H1 (cell line): ENCODE data around the gene TSC1. TPM values are rescaled to one million over a fixed set of nuclear protein-coding genes. Genes with fewer than 3 reads are reported as not detected.

Source experiments
- CTCF ChIA-PET: fragments of 300-600 bp; sonication (Branson Sonifier 250); formaldehyde crosslinking; loops from one replicate; lab custom pipeline; 2021; ENCODE audit not compliant: partially characterized antibody; lab: Charles Lee
- POLR2A ChIA-PET: fragments of 300-600 bp; sonication (Branson Sonifier 250); formaldehyde crosslinking; loops from one replicate; lab custom pipeline; 2021; ENCODE audit warnings: inconsistent platforms; ENCODE audit not compliant: partially characterized antibody; lab: Charles Lee
- DNase-seq, 2 experiments: peaks; one replicate each; pipeline versions ENCODE4 v3.0.0 to v3.0.0-alpha.2; 2010 to 2022; ENCODE audit warnings: low spot score in 2 of 2, low read depth in 1 of 2, mixed read lengths in 1 of 2
- FAIRE-seq: peaks from 2 replicates; lab custom pipeline; 2011; peaks lifted over from hg19 to GRCh38; lab: Jason Lieb, UNC
- H2AFZ ChIP-seq: 2 replicates; pipeline ENCODE4 v1.8.1; 2012; ENCODE audit warnings: low read length, inconsistent platforms
- H2AK5ac ChIP-seq: 2 replicates; pipeline ENCODE4 v1.6.1; 2013; ENCODE audit warnings: low read depth, low read length
- H2BK120ac ChIP-seq: replicated peaks from 2 replicates; pipeline ENCODE3; 2013; ENCODE audit warnings: low read depth, low read length, inconsistent platforms
- H2BK12ac ChIP-seq: 2 replicates; pipeline ENCODE4 v1.6.1; 2013; ENCODE audit warnings: low read depth, low read length
- H2BK15ac ChIP-seq: 2 replicates; pipeline ENCODE4 v1.6.1; 2013; ENCODE audit warnings: low read length
- H2BK20ac ChIP-seq: 2 replicates; pipeline ENCODE4 v1.6.1; 2013; ENCODE audit warnings: low read length
- H2BK5ac ChIP-seq: 2 replicates; pipeline ENCODE4 v1.6.1; 2013; ENCODE audit warnings: low read depth, low read length
- H3K14ac ChIP-seq: 2 replicates; pipeline ENCODE4 v1.6.1; 2013; ENCODE audit warnings: inconsistent platforms; ENCODE audit not compliant: insufficient read length
- H3K18ac ChIP-seq: 2 replicates; pipeline ENCODE4 v1.6.1; 2013; ENCODE audit warnings: low read length; ENCODE audit errors: extremely low read depth
- H3K23ac ChIP-seq: 2 replicates; pipeline ENCODE4 v1.6.1; 2013; ENCODE audit warnings: inconsistent platforms; ENCODE audit not compliant: insufficient read length
- H3K23me2 ChIP-seq: 2 replicates; pipeline ENCODE4 v1.6.1; 2013; ENCODE audit warnings: low read depth, low read length
- H3K27ac ChIP-seq: 2 replicates; pipeline ENCODE4 v1.6.1; 2011; ENCODE audit warnings: low read depth, low read length, inconsistent platforms
- H3K27me3 ChIP-seq, 4 experiments: replicated peaks in 1 of 4; 1 replicate in 1 of 4; 2 replicates in 3 of 4; pipeline versions ENCODE4 v1.6.1 to v1.8.1; 2011 to 2013; ENCODE audit warnings: low read length in 3 of 4, mild to moderate bottlenecking in 3 of 4, inconsistent platforms in 2 of 4, mixed read lengths in 2 of 4, moderate library complexity in 1 of 4; ENCODE audit not compliant: control insufficient read depth in 3 of 4, insufficient read depth in 3 of 4; ENCODE audit errors: extremely low read depth in 1 of 4
- H3K36me3 ChIP-seq, 4 experiments: 2 replicates each; pipeline versions ENCODE4 v1.6.1 to v1.8.1; 2011 to 2013; ENCODE audit warnings: mild to moderate bottlenecking in 4 of 4, low read length in 3 of 4, moderate library complexity in 2 of 4, control low read depth in 1 of 4, inconsistent platforms in 1 of 4; ENCODE audit not compliant: insufficient read depth in 4 of 4, control insufficient read depth in 2 of 4
- H3K4ac ChIP-seq: replicated peaks from 2 replicates; pipeline ENCODE3; 2013; ENCODE audit warnings: low read length, low read depth, mixed read lengths, inconsistent platforms; ENCODE audit not compliant: insufficient read length
- H3K4me1 ChIP-seq, 4 experiments: replicated peaks in 1 of 4; 1 replicate in 1 of 4; 2 replicates in 3 of 4; pipeline versions ENCODE4 v1.6.1 to v1.8.1; 2011 to 2013; ENCODE audit warnings: low read length in 3 of 4, inconsistent platforms in 2 of 4, mixed read lengths in 1 of 4; ENCODE audit not compliant: insufficient read depth in 4 of 4, control insufficient read depth in 3 of 4
- H3K4me2 ChIP-seq, 2 experiments: 2 replicates each; pipeline versions ENCODE4 v1.6.1 to v1.8.1; 2011 to 2013; ENCODE audit warnings: low read depth in 2 of 2, low read length in 2 of 2, control low read depth in 1 of 2, inconsistent platforms in 1 of 2, mild to moderate bottlenecking in 1 of 2; ENCODE audit not compliant: insufficient read depth in 1 of 2
- H3K4me3 ChIP-seq, 4 experiments: fragments of 200-600, 300-600 bp in 1 of 4; sonication (generic), shearing (Covaris generic), sonication (Bioruptor Twin) in 1 of 4; 2 replicates each; pipeline versions ENCODE4 v1.5.1 to v1.8.1; 2011 to 2016; ENCODE audit warnings: low read length in 4 of 4, low read depth in 3 of 4, control low read depth in 2 of 4, inconsistent platforms in 2 of 4, mild to moderate bottlenecking in 2 of 4, mixed read lengths in 1 of 4, moderate library complexity in 1 of 4; ENCODE audit not compliant: insufficient read depth in 2 of 4; ENCODE audit errors: extremely low read depth in 1 of 4
- H3K56ac ChIP-seq: replicated peaks from 2 replicates; pipeline ENCODE3; 2013; ENCODE audit warnings: low read depth, mild to moderate bottlenecking, mixed read lengths, low read length, inconsistent platforms; ENCODE audit not compliant: insufficient read length
- H3K79me1 ChIP-seq: 2 replicates; pipeline ENCODE4 v1.6.1; 2013; ENCODE audit warnings: low read depth, low read length, control low read depth
- H3K79me2 ChIP-seq, 2 experiments: 2 replicates each; pipeline versions ENCODE4 v1.6.1 to v1.8.1; 2012 to 2013; ENCODE audit warnings: low read length in 2 of 2, mild to moderate bottlenecking in 2 of 2, inconsistent platforms in 1 of 2; ENCODE audit not compliant: insufficient read depth in 2 of 2, control insufficient read depth in 1 of 2
- H3K9ac ChIP-seq, 4 experiments: replicated peaks in 1 of 4; 1 replicate in 1 of 4; 2 replicates in 3 of 4; pipeline versions ENCODE4 v1.6.1 to v1.8.1; 2011 to 2013; ENCODE audit warnings: low read depth in 3 of 4, low read length in 3 of 4, control low read depth in 2 of 4, mild to moderate bottlenecking in 2 of 4, moderate library complexity in 2 of 4, inconsistent platforms in 1 of 4; ENCODE audit errors: extremely low read depth in 1 of 4
- H3K9me3 ChIP-seq, 2 experiments: 2 replicates each; pipeline versions ENCODE4 v1.6.1 to v1.8.1; 2012 to 2013; ENCODE audit warnings: mild to moderate bottlenecking in 2 of 2, moderate library complexity in 2 of 2, control low read depth in 1 of 2, inconsistent platforms in 1 of 2, low read depth in 1 of 2, low read length in 1 of 2, mixed read lengths in 1 of 2; ENCODE audit not compliant: insufficient read depth in 2 of 2
- H4K20me1 ChIP-seq, 2 experiments: replicated peaks in 1 of 2; 2 replicates each; pipeline versions ENCODE3 to v1.8.1; 2011 to 2013; ENCODE audit warnings: inconsistent platforms in 2 of 2, low read length in 2 of 2, mild to moderate bottlenecking in 1 of 2; ENCODE audit not compliant: insufficient read depth in 2 of 2, control insufficient read depth in 1 of 2
- H4K5ac ChIP-seq: 2 replicates; pipeline ENCODE4 v1.6.1; 2013; ENCODE audit warnings: low read length, low read depth, mixed read lengths, inconsistent platforms; ENCODE audit not compliant: insufficient read length
- H4K8ac ChIP-seq: 2 replicates; pipeline ENCODE4 v1.8.0; 2013; ENCODE audit warnings: mild to moderate bottlenecking, moderate library complexity, low read length, inconsistent platforms; ENCODE audit not compliant: insufficient read depth; ENCODE audit errors: extremely low read depth
- H4K91ac ChIP-seq: replicated peaks from 2 replicates; pipeline ENCODE3; 2013; ENCODE audit warnings: low read length, mixed read lengths, inconsistent platforms; ENCODE audit not compliant: insufficient read length
- ASH2L ChIP-seq: fragments of 200-600, 300-600 bp; sonication (generic); IDR thresholded peaks from one replicate; pipeline ENCODE4 v1.7.1; 2017; ENCODE audit warnings: low read length
- EGR1 ChIP-seq: IDR thresholded peaks from 2 replicates; pipeline ENCODE4 v1.6.1; 2011; ENCODE audit warnings: low read depth, low read length, borderline replicate concordance
- EP300 ChIP-seq, 2 experiments: IDR thresholded peaks; 1 replicate in 1 of 2; 2 replicates in 1 of 2; pipeline ENCODE4 v1.6.1; 2011 to 2012; ENCODE audit warnings: low read depth in 2 of 2, low read length in 2 of 2, mild to moderate bottlenecking in 2 of 2, borderline replicate concordance in 1 of 2, inconsistent platforms in 1 of 2, moderate library complexity in 1 of 2
- FOSL1 ChIP-seq: IDR thresholded peaks from 2 replicates; pipeline ENCODE4 v1.6.1; 2011; ENCODE audit warnings: mild to moderate bottlenecking, low read depth, low read length, moderate library complexity; ENCODE audit not compliant: insufficient read depth
- KDM4A ChIP-seq: IDR thresholded peaks from one replicate; pipeline ENCODE4 v1.7.1; 2012; ENCODE audit warnings: low read depth, mild to moderate bottlenecking, moderate library complexity, low read length, inconsistent platforms; ENCODE audit not compliant: severe bottlenecking
- RAD21 ChIP-seq, 2 experiments: IDR thresholded peaks in 1 of 2; conservative IDR thresholded peaks in 1 of 2; 2 replicates each; pipeline ENCODE4 v1.6.1; 2011; ENCODE audit warnings: low read depth in 2 of 2, low read length in 2 of 2, improper control_type of control experiment in 1 of 2, inconsistent platforms in 1 of 2, mild to moderate bottlenecking in 1 of 2, moderate library complexity in 1 of 2
- SIN3A ChIP-seq, 2 experiments: IDR thresholded peaks in 1 of 2; conservative IDR thresholded peaks in 1 of 2; 2 replicates each; pipeline ENCODE4 v1.6.1; 2011 to 2012; ENCODE audit warnings: low read length in 2 of 2, improper control_type of control experiment in 1 of 2, low read depth in 1 of 2, mild to moderate bottlenecking in 1 of 2
- SP4 ChIP-seq: IDR thresholded peaks from 2 replicates; pipeline ENCODE4 v1.6.1; 2012; ENCODE audit warnings: low read length, inconsistent platforms
- WGBS, 2 experiments: shearing (Covaris generic) in 1 of 2; methylation state at CpG; one replicate each; pipeline versions ENCODE4 v1.1.6 to v1.1.7; 2013 to 2015; ENCODE audit warnings: low lambda C conversion rate in 2 of 2, mixed read lengths in 2 of 2, inconsistent platforms in 1 of 2, low coverage in 1 of 2, missing lambda C conversion rate in 1 of 2; ENCODE audit not compliant: insufficient replicate concordance in 2 of 2, insufficient coverage in 1 of 2, insufficient read length in 1 of 2; ENCODE audit errors: extremely low coverage in 1 of 2, missing lambda C conversion rate in 1 of 2; 5-methylcytosine and 5-hydroxymethylcytosine counted together
- polyA plus RNA-seq, 7 experiments: library from polyadenylated mRNA; depleted of rRNA in 3 of 7; stranded (reverse) in 5 of 7; unstranded in 2 of 7; fragments of >200 nt in 5 of 7; fragments of 200-250 nt in 2 of 7; gene quantifications; 1 replicate in 5 of 7; 2 replicates in 1 of 7; 4 replicates in 1 of 7; pipeline versions ENCODE4 v1.2.1 to v1.2.3, GENCODE V29; 2011 to 2013; ENCODE audit warnings: missing spikeins in 2 of 7, mixed read lengths in 2 of 7
- total RNA-seq: library from RNA; stranded (reverse); fragmentation: NEBNext Ultra II Directional; extraction: Animal tissue kit (Norgen Biotek cat#: 25700); gene quantifications from 2 replicates; pipeline ENCODE4 v1.2.1, GENCODE V29; 2021

TSC1 gene
- total and polyA plus RNA-seq, 2 of the 8 experiments (the other 6 are each of a cell fraction or from before 2014, with no cell fraction given) = 37.2 to 46.0 TPM

DNA sequence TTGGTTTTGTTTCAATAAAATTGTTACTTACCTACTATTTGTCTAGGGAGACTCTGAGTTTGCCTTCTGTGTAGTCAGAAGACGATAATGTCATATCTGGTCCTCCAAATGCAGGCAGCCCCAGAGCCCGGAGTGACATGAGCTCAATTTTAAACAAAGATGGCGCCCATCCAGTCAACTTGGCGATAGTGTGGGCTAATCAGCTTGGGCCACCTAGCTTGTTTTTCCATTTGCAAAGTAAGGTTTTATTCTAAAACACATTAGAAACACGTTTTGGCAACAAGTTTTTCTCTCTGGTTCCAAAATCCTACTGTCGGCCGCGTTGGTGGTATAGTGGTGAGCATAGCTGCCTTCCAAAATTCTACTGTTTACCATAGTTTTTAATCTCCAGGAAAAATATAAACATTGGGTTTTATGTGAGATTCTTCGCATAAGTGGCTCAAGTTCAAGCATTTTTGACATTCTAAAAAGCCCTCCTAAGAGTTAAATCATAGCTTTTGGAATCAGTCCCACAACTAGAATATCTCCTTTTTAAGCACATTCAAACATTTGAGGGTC is 13.2 kb downstream of the TSC1 start:
- no peak for FAIRE-seq
- CTCF ChIA-PET = interaction anchor here (0.7 to 1.7 kb wide), 3 partner anchors 26 to 237 kb away, joined by 3 to 4 read pairs (median 3); no protein-coding TSS in a partner anchor
- H2BK12ac ChIP-seq = no peak overlapping the region

More for the DNA sequence above, 13.2 kb downstream of the TSC1 start:
- Histone ChIP-seq H3K23me2 (no peaks in the 10 kb centered on the region), H3K4me2 (no peak overlapping the region), H2AK5ac (no peak overlapping the region), H3K27ac (no peak overlapping the region), H3K18ac (no peak overlapping the region), H2AFZ (no peak overlapping the region), H3K9me3 (no peaks in the 10 kb centered on the region), H4K91ac (no peak overlapping the region), H3K9ac (no peak overlapping the region), H2BK20ac (no peak overlapping the region), H3K4me1 (no peaks in the 10 kb centered on the region), H3K36me3 (peaks cover under 1 to 23% (median 5%) of the 10 kb centered on the region in 4 experiments; a peak in 5 of 8 replicates), H3K27me3 (no peaks in the 10 kb centered on the region), H3K4ac (no peak overlapping the region), H4K8ac (no peak overlapping the region), H3K23ac (no peak overlapping the region), H3K79me1 (peaks cover 11% of the 10 kb centered on the region), H4K20me1 (peaks cover 0 to 5% of the 10 kb centered on the region in 2 experiments), H4K5ac (no peak overlapping the region), H2BK120ac (no peak overlapping the region), H3K4me3 (no peak overlapping the region), H3K79me2 (peaks cover 0 to 13% of the 10 kb centered on the region in 2 experiments; a peak in 1 of 4 replicates), H2BK5ac (no peak overlapping the region), H2BK15ac (no peak overlapping the region), H3K56ac (no peak overlapping the region), H3K14ac (no peak overlapping the region)
- no peak for DNase-seq
- no peak for TF ChIP-seq ASH2L
- TF ChIP-seq EP300 (IDR thresholded peaks at IDR 0.05; ENCODE audit: borderline replicate concordance in 1 of 2, low read depth in 2 of 2, low read length in 2 of 2) = no peak
- no peak for TF ChIP-seq EGR1
- TF ChIP-seq SP4 = no peak
- TF ChIP-seq KDM4A = no peak
- no peak for TF ChIP-seq RAD21 (IDR thresholded peaks at IDR 0.05 in 1 of 2, conservative IDR thresholded peaks at IDR 0.05 in 1 of 2; ENCODE audit: low read depth in 2 of 2, low read length in 2 of 2)
- TF ChIP-seq SIN3A (conservative IDR thresholded peaks at IDR 0.05 in 1 of 2, IDR thresholded peaks at IDR 0.05 in 1 of 2; ENCODE audit: low read depth in 1 of 2, low read length in 2 of 2) = no peak
- TF ChIP-seq FOSL1 = no peak
- POLR2A ChIA-PET = no interaction called here
- 91% methylated on average over 9 of the region's 9 CpGs; no CpG with 5 or more reads in 1 of the 2 experiments for WGBS, 2 experiments
